Measurements from ENCODE around the gene NET1. TPM values are rescaled to one million over a fixed set of nuclear protein-coding genes. Genes with fewer than 3 reads are reported as not detected.

Gene NET1
- total RNA-seq, 1 donor from 2014 or later, result 35.1 TPM

GRCh38 chr10:5441106-5441505 lies 28.7 kb downstream of the NET1 start:
- H3K27ac Mint-ChIP-seq, result no peak overlapping the region
- no peak overlapping the region for H3K4me3 Mint-ChIP-seq
- intact Hi-C loops (cut with micrococcal nuclease), result loop anchor here (10.0 kb wide), 1 partner anchor 454 kb away; the partner anchor contains the start of gene FBH1
- H3K9me3 Mint-ChIP-seq, result no peaks in the 10 kb centered on the region
- peaks cover 30% of the 10 kb centered on the region for H3K4me1 Mint-ChIP-seq
- H3K27me3 Mint-ChIP-seq, result no peaks in the 10 kb centered on the region
- peak; percentile 59 for DNase-seq
- H3K36me3 Mint-ChIP-seq (ENCODE audit: low read depth), result peaks cover 10% of the 10 kb centered on the region

- no peaks in the 10 kb centered on the region for H3K27me3 Mint-ChIP-seq
- H3K27ac Mint-ChIP-seq, result no peak overlapping the region
- intact Hi-C loops (cut with micrococcal nuclease), result loop anchor here (10.0 kb wide), 1 partner anchor 452 kb away; the partner anchor contains the start of gene FBH1
- peaks cover 10% of the 10 kb centered on the region for H3K36me3 Mint-ChIP-seq (ENCODE audit: low read depth)
- H3K9me3 Mint-ChIP-seq, result no peaks in the 10 kb centered on the region
- H3K4me3 Mint-ChIP-seq, result no peak overlapping the region
- H3K4me1 Mint-ChIP-seq, result peaks cover 38% of the 10 kb centered on the region
- peak; percentile 86 for DNase-seq
These were observed 30.0 kb downstream of the NET1 start for GRCh38 chr10:5442065-5442989.

- H3K4me3 Mint-ChIP-seq, result no peak overlapping the region
- peak; percentile 34 for DNase-seq
- intact Hi-C loops (cut with micrococcal nuclease), result loop anchor here (1.0 to 10.0 kb wide), 2 partner anchors 180 to 452 kb away; partner anchors contain the start of gene FBH1
- no peaks in the 10 kb centered on the region for H3K27me3 Mint-ChIP-seq
- H3K4me1 Mint-ChIP-seq, result peaks cover 40% of the 10 kb centered on the region
- no peaks in the 10 kb centered on the region for H3K9me3 Mint-ChIP-seq
- H3K27ac Mint-ChIP-seq, result peak overlapping the region; percentile 7
- H3K36me3 Mint-ChIP-seq (ENCODE audit: low read depth), result peaks cover 10% of the 10 kb centered on the region
These were observed 30.6 kb downstream of the NET1 start for GRCh38 chr10:5442990-5443370.

- no peak overlapping the region for H3K27ac Mint-ChIP-seq
- H3K4me3 Mint-ChIP-seq, result no peak overlapping the region
- H3K27me3 Mint-ChIP-seq, result no peaks in the 10 kb centered on the region
- intact Hi-C loops (cut with micrococcal nuclease), result loop anchor here (1.0 to 10.0 kb wide), 2 partner anchors 180 to 451 kb away; partner anchors contain the start of gene FBH1
- peaks cover 10% of the 10 kb centered on the region for H3K36me3 Mint-ChIP-seq (ENCODE audit: low read depth)
- DNase-seq, result peak; percentile 63
- H3K9me3 Mint-ChIP-seq, result no peaks in the 10 kb centered on the region
- peaks cover 43% of the 10 kb centered on the region for H3K4me1 Mint-ChIP-seq
These were observed 31.1 kb downstream of the NET1 start for GRCh38 chr10:5443429-5443828.

GRCh38 chr10:5445006-5445405 lies 32.6 kb downstream of the NET1 start:
- peak overlapping the region; percentile 6 for H3K4me3 Mint-ChIP-seq
- no peaks in the 10 kb centered on the region for H3K27me3 Mint-ChIP-seq
- peaks cover 50% of the 10 kb centered on the region for H3K4me1 Mint-ChIP-seq
- peaks cover 10% of the 10 kb centered on the region for H3K36me3 Mint-ChIP-seq (ENCODE audit: low read depth)
- H3K27ac Mint-ChIP-seq, result no peak overlapping the region
- intact Hi-C loops (cut with micrococcal nuclease), result loop anchor here (5.0 to 10.0 kb wide), 2 partner anchors 237 to 450 kb away; partner anchors contain the start of genes FBH1 and TASOR2
- H3K9me3 Mint-ChIP-seq, result no peaks in the 10 kb centered on the region
- peak; percentile 44 for DNase-seq

- H3K4me3 Mint-ChIP-seq, result peak overlapping the region; percentile 94
- peak; percentile 94 for DNase-seq
- peaks cover 50% of the 10 kb centered on the region for H3K4me1 Mint-ChIP-seq
- intact Hi-C loops (cut with micrococcal nuclease), result loop anchor here (2.0 to 10.0 kb wide), 3 partner anchors 182 to 448 kb away; partner anchors contain the start of genes FBH1 and TASOR2
- no peaks in the 10 kb centered on the region for H3K9me3 Mint-ChIP-seq
- H3K36me3 Mint-ChIP-seq (ENCODE audit: low read depth), result peaks cover 11% of the 10 kb centered on the region
- H3K27me3 Mint-ChIP-seq, result no peaks in the 10 kb centered on the region
- H3K27ac Mint-ChIP-seq, result peak overlapping the region; percentile 89
These were observed 34.1 kb downstream of the NET1 start for GRCh38 chr10:5446390-5446926.

- H3K4me1 Mint-ChIP-seq, result peaks cover 51% of the 10 kb centered on the region
- no peaks in the 10 kb centered on the region for H3K27me3 Mint-ChIP-seq
- H3K4me3 Mint-ChIP-seq, result peak overlapping the region; percentile 94
- H3K36me3 Mint-ChIP-seq (ENCODE audit: low read depth), result peaks cover 14% of the 10 kb centered on the region
- no peak for DNase-seq
- H3K27ac Mint-ChIP-seq, result peak overlapping the region; percentile 38
- intact Hi-C loops (cut with micrococcal nuclease), result loop anchor here (1.0 to 10.0 kb wide), 4 partner anchors 105 to 448 kb away; partner anchors contain the start of genes FBH1 and TASOR2
- no peaks in the 10 kb centered on the region for H3K9me3 Mint-ChIP-seq
These were observed 34.7 kb downstream of the NET1 start for GRCh38 chr10:5447056-5447455.

GRCh38 chr10:5447611-5448071 lies 35.3 kb downstream of the NET1 start:
- peak; percentile 86 for DNase-seq
- Mint-ChIP-seq H3K4me3 (peak overlapping the region; percentile 94), H3K27ac (peak overlapping the region; percentile 54), H3K27me3 (no peaks in the 10 kb centered on the region), H3K9me3 (no peaks in the 10 kb centered on the region), H3K36me3 (ENCODE audit: low read depth) (peaks cover 17% of the 10 kb centered on the region), H3K4me1 (peaks cover 49% of the 10 kb centered on the region)
- intact Hi-C loops (cut with micrococcal nuclease), result loop anchor here (1.0 to 10.0 kb wide), 4 partner anchors 105 to 447 kb away; partner anchors contain the start of genes FBH1 and TASOR2

- H3K27me3 Mint-ChIP-seq, result no peaks in the 10 kb centered on the region
- no peaks in the 10 kb centered on the region for H3K9me3 Mint-ChIP-seq
- H3K27ac Mint-ChIP-seq, result no peak overlapping the region
- H3K4me1 Mint-ChIP-seq, result peaks cover 44% of the 10 kb centered on the region
- peaks cover 23% of the 10 kb centered on the region for H3K36me3 Mint-ChIP-seq (ENCODE audit: low read depth)
- DNase-seq, result no peak
- intact Hi-C loops (cut with micrococcal nuclease), result loop anchor here (5.0 to 10.0 kb wide), 2 partner anchors 234 to 446 kb away; partner anchors contain the start of genes FBH1 and TASOR2
- peak overlapping the region; percentile 57 for H3K4me3 Mint-ChIP-seq
These were observed 36.1 kb downstream of the NET1 start for GRCh38 chr10:5448333-5449001.

- H3K36me3 Mint-ChIP-seq (ENCODE audit: low read depth), result peaks cover 30% of the 10 kb centered on the region
- intact Hi-C loops (cut with micrococcal nuclease), result loop anchor here (5.0 to 10.0 kb wide), 2 partner anchors 233 to 446 kb away; partner anchors contain the start of genes FBH1 and TASOR2
- no peak for DNase-seq
- H3K4me3 Mint-ChIP-seq, result no peak overlapping the region
- H3K27ac Mint-ChIP-seq, result no peak overlapping the region
- H3K4me1 Mint-ChIP-seq, result peaks cover 38% of the 10 kb centered on the region
- H3K9me3 Mint-ChIP-seq, result no peaks in the 10 kb centered on the region
- no peaks in the 10 kb centered on the region for H3K27me3 Mint-ChIP-seq
These were observed 36.9 kb downstream of the NET1 start for GRCh38 chr10:5449227-5449626.

GRCh38 chr10:5449823-5450222 lies 37.5 kb downstream of the NET1 start:
- no peaks in the 10 kb centered on the region for H3K9me3 Mint-ChIP-seq
- peaks cover 29% of the 10 kb centered on the region for H3K36me3 Mint-ChIP-seq (ENCODE audit: low read depth)
- H3K27me3 Mint-ChIP-seq, result no peaks in the 10 kb centered on the region
- intact Hi-C loops (cut with micrococcal nuclease), result loop anchor here (5.0 to 10.0 kb wide), 2 partner anchors 232 to 445 kb away; partner anchors contain the start of genes FBH1 and TASOR2
- DNase-seq, result no peak
- H3K4me3 Mint-ChIP-seq, result no peak overlapping the region
- peaks cover 32% of the 10 kb centered on the region for H3K4me1 Mint-ChIP-seq
- H3K27ac Mint-ChIP-seq, result no peak overlapping the region

GRCh38 chr10:5450605-5451384 lies 38.4 kb downstream of the NET1 start:
- H3K36me3 Mint-ChIP-seq (ENCODE audit: low read depth), result peaks cover 30% of the 10 kb centered on the region

More at GRCh38 chr10:5450605-5451384, 38.4 kb downstream of the NET1 start:
- Mint-ChIP-seq H3K4me3 (no peak overlapping the region), H3K9me3 (no peaks in the 10 kb centered on the region), H3K27ac (no peak overlapping the region), H3K4me1 (peaks cover 27% of the 10 kb centered on the region), H3K27me3 (no peaks in the 10 kb centered on the region)
- peak; percentile 49 for DNase-seq
- intact Hi-C loops (cut with micrococcal nuclease), result no loop called here
